MM.1S (cell line): ENCODE measurements around the gene LCAT.
"Not testable (repeated sequence)": the region's sequence is repeated elsewhere in the genome, so short reads cannot be mapped to it uniquely, and the experiment has no call there.

Experiments
- DNase-seq: peaks from one replicate; pipeline ENCODE4 v3.0.0-alpha.2; 2015
- H2AFZ ChIP-seq: fragments of 300-600 bp; sonication (generic); 2 replicates; pipeline ENCODE4 v1.6.0; 2016; ENCODE audit warnings: antibody characterized with exemption, low read length
- H3F3A ChIP-seq: fragments of 300-600 bp; sonication (generic); 2 replicates; pipeline ENCODE4 v1.6.1; 2016; ENCODE audit warnings: mild to moderate bottlenecking, antibody characterized with exemption, low read length, moderate library complexity, mixed read lengths; ENCODE audit not compliant: insufficient read depth
- H3K27ac ChIP-seq: fragments of 300-600 bp; sonication (generic); 2 replicates; pipeline ENCODE4 v1.5.1; 2016; ENCODE audit warnings: mild to moderate bottlenecking, low read length
- H3K27me3 ChIP-seq: fragments of 300-600 bp; sonication (generic); replicated peaks from 2 replicates; pipeline ENCODE4 v1.6.0; 2016; ENCODE audit warnings: low read length; ENCODE audit not compliant: insufficient read depth
- H3K36me3 ChIP-seq: fragments of 300-600 bp; sonication (generic); replicated peaks from 2 replicates; pipeline ENCODE4 v1.6.1; 2016; ENCODE audit warnings: mild to moderate bottlenecking, low read length, mixed read lengths; ENCODE audit not compliant: insufficient read depth
- H3K4me1 ChIP-seq: fragments of 300-600 bp; sonication (generic); 2 replicates; pipeline ENCODE4 v1.6.1; 2016; ENCODE audit warnings: low read length, mixed read lengths
- H3K4me2 ChIP-seq: fragments of 300-600 bp; sonication (generic); 2 replicates; pipeline ENCODE4 v1.6.0; 2016; ENCODE audit warnings: low read depth, low read length
- H3K4me3 ChIP-seq: fragments of 300-600 bp; sonication (generic); 2 replicates; pipeline ENCODE4 v1.5.1; 2016; ENCODE audit warnings: low read length, mixed read lengths
- H3K79me2 ChIP-seq: fragments of 300-600 bp; sonication (generic); 2 replicates; pipeline ENCODE4 v1.6.1; 2016; ENCODE audit warnings: mixed run types, low read length, mixed read lengths
- H3K9ac ChIP-seq: fragments of 300-600 bp; sonication (generic); 2 replicates; pipeline ENCODE4 v1.6.1; 2016; ENCODE audit warnings: low read length, mixed read lengths
- H3K9me2 ChIP-seq: fragments of 300-600 bp; sonication (generic); replicated peaks from 2 replicates; pipeline ENCODE4 v1.6.1; 2016; ENCODE audit warnings: mild to moderate bottlenecking, low read length, mixed read lengths; ENCODE audit not compliant: insufficient read depth
- H3K9me3 ChIP-seq: fragments of 300-600 bp; sonication (generic); replicated peaks from 2 replicates; pipeline ENCODE4 v1.6.1; 2016; ENCODE audit warnings: mild to moderate bottlenecking, low read length, mixed read lengths; ENCODE audit not compliant: insufficient read depth
- H4K20me1 ChIP-seq: fragments of 300-600 bp; sonication (generic); 2 replicates; pipeline ENCODE4 v1.6.1; 2016; ENCODE audit warnings: mild to moderate bottlenecking, low read length, moderate library complexity, mixed read lengths; ENCODE audit not compliant: insufficient read depth
- EZH2 ChIP-seq: fragments of 300-600 bp; sonication (generic); optimal IDR thresholded peaks from 2 replicates; pipeline ENCODE3; 2017; ENCODE audit warnings: low read depth, mild to moderate bottlenecking, antibody characterized with exemption, low read length, mixed read lengths
- EZH2phosphoT487 ChIP-seq: fragments of 300-600 bp; sonication (generic); IDR thresholded peaks from 2 replicates; pipeline ENCODE4 v1.6.1; 2018; ENCODE audit warnings: antibody characterized with exemption, low read length
- TF ChIP-seq, protein P1 (sequence below): fragments of 300-600 bp; sonication (generic); IDR thresholded peaks from 2 replicates; pipeline ENCODE4 v1.5.1; 2016; ENCODE audit warnings: antibody characterized with exemption, low read length, mixed read lengths

The LCAT gene

DNA sequence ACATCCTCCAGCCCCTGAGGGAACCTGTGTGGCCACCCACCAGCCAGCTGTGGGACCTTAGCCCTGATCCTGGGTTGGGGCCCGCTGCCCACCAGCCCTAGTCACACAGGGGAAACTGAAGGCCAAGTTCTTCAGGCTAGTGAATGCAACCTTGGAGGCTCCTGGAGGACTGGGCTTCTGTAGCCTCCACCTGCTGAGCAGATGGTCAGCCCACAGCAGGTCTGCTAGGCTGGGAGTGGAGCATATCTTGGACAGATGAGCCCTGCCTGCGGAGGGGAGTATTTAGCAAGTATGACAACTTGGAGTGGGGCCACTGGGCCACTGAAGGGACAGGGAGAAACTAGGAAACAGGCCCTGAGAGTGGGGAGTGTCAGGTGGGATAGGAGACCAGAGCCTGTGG, 32.3 kb upstream of the LCAT start:
- TF ChIP-seq, protein P1, sequence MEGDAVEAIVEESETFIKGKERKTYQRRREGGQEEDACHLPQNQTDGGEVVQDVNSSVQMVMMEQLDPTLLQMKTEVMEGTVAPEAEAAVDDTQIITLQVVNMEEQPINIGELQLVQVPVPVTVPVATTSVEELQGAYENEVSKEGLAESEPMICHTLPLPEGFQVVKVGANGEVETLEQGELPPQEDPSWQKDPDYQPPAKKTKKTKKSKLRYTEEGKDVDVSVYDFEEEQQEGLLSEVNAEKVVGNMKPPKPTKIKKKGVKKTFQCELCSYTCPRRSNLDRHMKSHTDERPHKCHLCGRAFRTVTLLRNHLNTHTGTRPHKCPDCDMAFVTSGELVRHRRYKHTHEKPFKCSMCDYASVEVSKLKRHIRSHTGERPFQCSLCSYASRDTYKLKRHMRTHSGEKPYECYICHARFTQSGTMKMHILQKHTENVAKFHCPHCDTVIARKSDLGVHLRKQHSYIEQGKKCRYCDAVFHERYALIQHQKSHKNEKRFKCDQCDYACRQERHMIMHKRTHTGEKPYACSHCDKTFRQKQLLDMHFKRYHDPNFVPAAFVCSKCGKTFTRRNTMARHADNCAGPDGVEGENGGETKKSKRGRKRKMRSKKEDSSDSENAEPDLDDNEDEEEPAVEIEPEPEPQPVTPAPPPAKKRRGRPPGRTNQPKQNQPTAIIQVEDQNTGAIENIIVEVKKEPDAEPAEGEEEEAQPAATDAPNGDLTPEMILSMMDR = no peak
- no peak for TF ChIP-seq EZH2phosphoT487
- no peak for TF ChIP-seq EZH2
- peaks cover 17% of the 10 kb centered on the region for H3K4me1 ChIP-seq
- no peaks in the 10 kb centered on the region for H3K27me3 ChIP-seq
- no peaks in the 10 kb centered on the region for H4K20me1 ChIP-seq
- H2AFZ ChIP-seq = no peak overlapping the region
- H3K9me2 ChIP-seq = no peaks in the 10 kb centered on the region
- H3F3A ChIP-seq = peaks cover 5% of the 10 kb centered on the region; the same call in 1 of the 2 replicates
- no peaks in the 10 kb centered on the region for H3K36me3 ChIP-seq
- no peak overlapping the region for H3K27ac ChIP-seq
- no peaks in the 10 kb centered on the region for H3K79me2 ChIP-seq
- no peak overlapping the region for H3K4me2 ChIP-seq
- DNase-seq = no peak
- H3K4me3 ChIP-seq = no peak overlapping the region
- no peaks in the 10 kb centered on the region for H3K9me3 ChIP-seq
- H3K9ac ChIP-seq = no peak overlapping the region

DNA sequence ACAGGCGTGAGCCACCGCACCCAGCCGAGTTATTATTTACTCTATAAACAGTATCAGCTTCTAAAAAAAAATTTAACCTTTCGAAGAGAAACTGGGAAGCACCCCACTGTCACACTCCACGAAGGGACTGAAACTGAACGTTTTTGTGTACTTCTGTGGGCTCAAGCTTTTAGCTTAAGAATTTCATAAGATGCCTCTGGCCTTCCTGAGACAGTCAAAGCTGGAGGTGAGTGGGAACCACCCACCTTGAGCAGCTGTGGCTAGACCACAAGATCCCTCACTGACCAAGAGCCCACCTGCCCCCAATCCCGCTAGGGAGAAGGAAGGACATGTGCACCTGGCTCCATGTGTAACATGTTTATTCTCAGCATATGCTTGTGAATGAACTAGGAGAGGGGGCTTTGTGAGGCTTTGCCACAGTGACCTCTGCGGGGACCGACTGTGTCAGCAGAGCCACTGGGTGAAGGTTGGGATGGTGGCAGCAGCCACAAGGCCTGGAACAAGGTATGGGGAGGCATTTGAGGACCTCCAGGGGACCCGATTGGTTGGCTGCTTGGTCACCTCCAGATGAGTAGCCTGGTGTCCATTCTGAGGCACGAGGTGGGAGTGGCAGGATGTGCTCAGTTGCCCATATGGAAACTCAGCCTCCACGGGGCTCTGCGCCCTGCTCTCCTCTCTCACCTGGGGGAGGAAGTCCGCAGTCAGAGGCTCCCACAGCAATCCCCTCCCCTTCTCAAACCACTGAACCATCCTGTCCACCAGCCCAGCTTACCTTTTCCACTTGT, 31.6 kb upstream of the LCAT start:
- TF ChIP-seq EZH2 = no peak
- Histone ChIP-seq H3K9me2 (no peaks in the 10 kb centered on the region), H3K27me3 (no peaks in the 10 kb centered on the region), H3K4me2 (peak overlapping the region; percentile 34), H4K20me1 (no peaks in the 10 kb centered on the region), H3K79me2 (no peaks in the 10 kb centered on the region), H2AFZ (peak overlapping the region; percentile 39; the same call in 1 of the 2 replicates), H3K9ac (no peak overlapping the region; the same call in 1 of the 2 replicates), H3K27ac (peak overlapping the region; percentile 23; the same call in 1 of the 2 replicates), H3K36me3 (no peaks in the 10 kb centered on the region), H3K4me3 (no peak overlapping the region), H3K4me1 (peaks cover 17% of the 10 kb centered on the region), H3K9me3 (no peaks in the 10 kb centered on the region), H3F3A (peaks cover 5% of the 10 kb centered on the region; the same call in 1 of the 2 replicates)
- peak; percentile 52 for DNase-seq

DNA sequence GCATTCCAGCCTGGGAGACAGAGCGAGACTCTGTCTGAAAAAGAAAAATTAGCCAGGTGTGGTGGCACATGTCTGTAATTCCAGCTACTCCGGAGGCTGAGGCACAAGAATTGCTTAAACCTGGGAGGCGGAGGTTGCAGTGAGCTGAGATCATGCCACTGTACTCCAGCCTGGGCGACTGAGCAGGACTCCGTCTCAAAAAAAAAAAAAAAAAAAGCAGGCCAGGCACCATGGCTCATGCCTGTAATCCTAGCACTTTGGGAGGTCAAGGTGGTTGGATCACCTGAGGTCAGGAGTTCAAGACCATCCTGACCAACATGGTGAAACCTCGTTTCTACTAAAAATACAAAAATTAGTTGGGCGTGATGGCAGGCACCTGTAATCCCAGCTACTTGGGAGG, 28.4 kb upstream of the LCAT start:
- not testable (repeated sequence) for H2AFZ ChIP-seq, H3K9ac ChIP-seq, H3F3A ChIP-seq, H3K4me2 ChIP-seq, H3K36me3 ChIP-seq, H3K27ac ChIP-seq, H3K27me3 ChIP-seq, DNase-seq, H4K20me1 ChIP-seq, H3K9me3 ChIP-seq, H3K4me3 ChIP-seq, H3K79me2 ChIP-seq, H3K9me2 ChIP-seq
- H3K4me1 ChIP-seq = peaks cover 21% of the 10 kb centered on the region

DNA sequence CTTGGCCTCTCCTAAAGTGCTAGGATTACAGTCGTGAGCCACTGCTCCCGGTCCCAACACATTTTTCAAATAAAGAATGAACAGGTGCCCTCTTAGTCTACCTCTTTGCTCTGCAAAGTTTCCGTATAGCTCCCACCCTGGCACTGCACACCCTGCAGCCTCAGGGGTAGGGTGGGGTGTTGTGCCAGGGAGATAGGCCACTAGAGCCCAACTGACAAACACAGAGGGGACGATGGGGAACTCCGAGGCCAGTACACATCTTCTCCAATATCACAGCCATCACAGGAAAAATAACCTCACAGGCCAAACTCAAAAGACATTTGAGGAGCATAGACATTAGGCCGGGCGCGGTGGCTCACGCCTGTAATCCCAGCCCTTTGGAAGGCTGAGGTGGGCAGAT, 27.2 kb upstream of the LCAT start:
- Histone ChIP-seq H3K36me3 (no peaks in the 10 kb centered on the region), H3K27me3 (no peaks in the 10 kb centered on the region), H3K9ac (no peak overlapping the region), H3K9me2 (no peaks in the 10 kb centered on the region), H2AFZ (no peak overlapping the region), H3K9me3 (no peaks in the 10 kb centered on the region), H3K27ac (no peak overlapping the region), H3K4me2 (no peak overlapping the region), H4K20me1 (no peaks in the 10 kb centered on the region), H3F3A (peaks cover 9% of the 10 kb centered on the region; the same call in 1 of the 2 replicates), H3K4me1 (peaks cover 27% of the 10 kb centered on the region), H3K79me2 (peaks cover 14% of the 10 kb centered on the region), H3K4me3 (no peak overlapping the region)
- TF ChIP-seq EZH2phosphoT487 = no peak
- TF ChIP-seq, protein P1 = no peak
- TF ChIP-seq EZH2 = no peak
- no peak for DNase-seq
